HL-60 (cell line): ENCODE data around the gene PRPF18.

Experiments used
- DNase-seq, 2 experiments: peaks; one replicate each; pipeline ENCODE4 v3.0.0-alpha.2; 2010 to 2020; ENCODE audit warnings: low read depth in 1 of 2, low spot score in 1 of 2
- H3K27ac ChIP-seq: fragments of 250-450 bp; sonication (Bioruptor Pico); replicated peaks from 2 replicates; pipeline ENCODE4 v1.5.1; 2020; ENCODE audit warnings: mild to moderate bottlenecking, moderate library complexity
- H3K27me3 ChIP-seq: fragments of 250-450 bp; sonication (Bioruptor Pico); 2 replicates; pipeline ENCODE4 v1.5.1; 2021; ENCODE audit warnings: mild to moderate bottlenecking, moderate library complexity; ENCODE audit not compliant: insufficient read depth, poor library complexity, severe bottlenecking
- H3K4me3 ChIP-seq: replicated peaks from 2 replicates; pipeline ENCODE4 v1.5.1; 2011; ENCODE audit warnings: mild to moderate bottlenecking, control low read depth, low read length; ENCODE audit not compliant: insufficient read depth
- CTCF ChIP-seq: IDR thresholded peaks from one replicate; pipeline ENCODE4 v1.5.1; 2011; ENCODE audit warnings: low read length, control low read depth, inconsistent platforms; ENCODE audit not compliant: insufficient read depth
- GABPA ChIP-seq: IDR thresholded peaks from 2 replicates; pipeline ENCODE4 v1.6.1; 2012; ENCODE audit warnings: low read depth
- POLR2AphosphoS5 ChIP-seq: IDR thresholded peaks from 2 replicates; pipeline ENCODE4 v1.6.1; 2012; ENCODE audit warnings: low read depth
- SPI1 ChIP-seq: IDR thresholded peaks from 2 replicates; pipeline ENCODE4 v1.6.1; 2012; ENCODE audit warnings: low read depth, mild to moderate bottlenecking, borderline replicate concordance
- TF ChIP-seq, protein P1 (sequence below): IDR thresholded peaks from 2 replicates; pipeline ENCODE4 v1.6.1; 2012; ENCODE audit warnings: low read depth; ENCODE audit not compliant: insufficient replicate concordance

Gene PRPF18

DNA sequence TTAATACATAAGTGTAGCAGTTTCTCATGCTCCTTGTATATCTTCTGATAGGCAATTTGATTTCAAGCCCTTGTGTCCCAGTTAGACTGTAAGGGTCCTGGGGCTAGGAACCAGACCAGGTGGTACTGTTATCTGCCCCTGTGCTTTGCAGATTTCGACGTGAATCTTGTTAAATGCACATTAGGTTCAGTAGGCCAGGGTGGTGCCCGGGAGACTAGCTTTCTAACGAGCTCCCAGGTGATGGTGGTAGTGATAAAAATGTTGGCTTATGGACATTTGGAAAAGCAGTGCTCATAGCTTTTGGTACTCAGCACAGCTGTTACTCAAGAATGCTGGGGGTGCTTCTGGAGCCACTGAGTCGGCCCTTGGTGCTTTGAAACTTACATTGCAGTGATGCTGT is 64.2 kb downstream of the PRPF18 start:
- H3K27me3 ChIP-seq = no peaks in the 10 kb centered on the region
- H3K4me3 ChIP-seq = no peak overlapping the region
- TF ChIP-seq SPI1 (no peak), GABPA (no peak), POLR2AphosphoS5 (no peak), CTCF (no peak)
- TF ChIP-seq, protein P1, sequence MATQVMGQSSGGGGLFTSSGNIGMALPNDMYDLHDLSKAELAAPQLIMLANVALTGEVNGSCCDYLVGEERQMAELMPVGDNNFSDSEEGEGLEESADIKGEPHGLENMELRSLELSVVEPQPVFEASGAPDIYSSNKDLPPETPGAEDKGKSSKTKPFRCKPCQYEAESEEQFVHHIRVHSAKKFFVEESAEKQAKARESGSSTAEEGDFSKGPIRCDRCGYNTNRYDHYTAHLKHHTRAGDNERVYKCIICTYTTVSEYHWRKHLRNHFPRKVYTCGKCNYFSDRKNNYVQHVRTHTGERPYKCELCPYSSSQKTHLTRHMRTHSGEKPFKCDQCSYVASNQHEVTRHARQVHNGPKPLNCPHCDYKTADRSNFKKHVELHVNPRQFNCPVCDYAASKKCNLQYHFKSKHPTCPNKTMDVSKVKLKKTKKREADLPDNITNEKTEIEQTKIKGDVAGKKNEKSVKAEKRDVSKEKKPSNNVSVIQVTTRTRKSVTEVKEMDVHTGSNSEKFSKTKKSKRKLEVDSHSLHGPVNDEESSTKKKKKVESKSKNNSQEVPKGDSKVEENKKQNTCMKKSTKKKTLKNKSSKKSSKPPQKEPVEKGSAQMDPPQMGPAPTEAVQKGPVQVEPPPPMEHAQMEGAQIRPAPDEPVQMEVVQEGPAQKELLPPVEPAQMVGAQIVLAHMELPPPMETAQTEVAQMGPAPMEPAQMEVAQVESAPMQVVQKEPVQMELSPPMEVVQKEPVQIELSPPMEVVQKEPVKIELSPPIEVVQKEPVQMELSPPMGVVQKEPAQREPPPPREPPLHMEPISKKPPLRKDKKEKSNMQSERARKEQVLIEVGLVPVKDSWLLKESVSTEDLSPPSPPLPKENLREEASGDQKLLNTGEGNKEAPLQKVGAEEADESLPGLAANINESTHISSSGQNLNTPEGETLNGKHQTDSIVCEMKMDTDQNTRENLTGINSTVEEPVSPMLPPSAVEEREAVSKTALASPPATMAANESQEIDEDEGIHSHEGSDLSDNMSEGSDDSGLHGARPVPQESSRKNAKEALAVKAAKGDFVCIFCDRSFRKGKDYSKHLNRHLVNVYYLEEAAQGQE = no peak
- no peak overlapping the region for H3K27ac ChIP-seq
- no peak for DNase-seq

DNA sequence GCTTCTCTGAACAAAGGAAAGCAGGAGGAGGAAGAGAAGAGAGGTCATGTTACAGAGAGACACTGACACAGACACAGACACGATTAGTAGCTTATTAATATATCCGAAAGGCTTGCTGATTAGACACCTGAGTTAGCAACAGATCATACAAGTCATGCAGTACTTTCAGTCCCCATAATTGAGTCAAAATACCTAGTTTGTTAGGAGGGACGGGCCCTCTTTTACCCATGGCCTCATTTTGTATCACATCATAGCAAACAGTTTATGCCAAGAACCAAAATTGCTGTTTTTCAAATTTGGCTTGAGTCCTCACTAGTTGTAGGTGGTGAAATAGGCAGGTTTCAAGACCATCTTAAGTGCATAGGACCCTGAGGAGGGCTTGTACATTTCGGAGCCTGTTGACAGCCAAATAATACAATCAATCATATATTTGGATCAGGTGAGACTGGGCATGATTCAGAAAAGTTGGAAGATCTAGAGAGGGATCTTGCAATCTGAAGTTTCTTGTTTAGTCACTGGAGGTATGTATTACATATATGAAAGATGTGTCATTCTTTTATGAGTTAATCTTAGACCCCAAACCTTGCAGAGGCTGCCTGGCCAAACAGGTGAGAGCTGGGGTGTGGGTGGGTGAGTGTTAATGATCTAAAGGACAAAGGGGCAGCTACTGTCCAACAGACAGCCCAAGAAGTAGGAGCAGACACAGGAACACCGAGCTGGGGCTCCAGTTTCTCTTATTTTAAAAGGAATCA is 65.4 kb downstream of the PRPF18 start:
- Histone ChIP-seq H3K27me3 (no peaks in the 10 kb centered on the region), H3K4me3 (no peak overlapping the region), H3K27ac (no peak overlapping the region)
- no peak for TF ChIP-seq SPI1
- TF ChIP-seq CTCF = no peak
- no peak for DNase-seq

DNA sequence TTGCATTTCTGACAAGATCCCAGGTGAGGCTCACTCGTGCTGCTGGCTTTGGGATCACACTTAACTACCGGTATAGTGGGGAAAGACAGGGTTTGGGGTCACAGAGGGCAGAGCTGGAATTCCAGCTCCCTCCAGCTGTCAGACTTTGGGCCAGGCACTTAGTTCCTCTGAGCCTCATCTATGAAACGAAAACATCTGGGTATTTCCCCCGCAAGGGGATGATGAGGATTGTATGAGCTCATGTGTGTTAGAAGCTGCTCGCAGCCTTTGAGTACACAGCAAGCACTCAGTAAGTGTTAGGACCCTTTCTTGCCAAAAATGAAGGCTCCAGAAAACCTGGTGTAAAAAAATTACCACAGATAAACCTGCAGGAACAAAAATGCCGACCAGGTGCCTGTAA is 66.1 kb downstream of the PRPF18 start:
- Histone ChIP-seq H3K27me3 (no peaks in the 10 kb centered on the region), H3K4me3 (no peak overlapping the region), H3K27ac (no peak overlapping the region)
- no peak for TF ChIP-seq POLR2AphosphoS5
- TF ChIP-seq SPI1 = no peak
- no peak for TF ChIP-seq GABPA
- TF ChIP-seq, protein P1 = no peak
- no peak for TF ChIP-seq CTCF
- DNase-seq = no peak
